HG03139 (cell line): ENCODE results near the gene PPP1R9A.
"Not testable (repeated sequence)": the region's sequence is repeated elsewhere in the genome, so short reads cannot be mapped to it uniquely, and the experiment has no call there.

Source experiments
- ATAC-seq: cut with Tn5 transposase; IDR thresholded peaks from one replicate; pipeline ENCODE4 v1.9.1; 2021; ENCODE audit not compliant: unreplicated experiment

PPP1R9A gene

GRCh38 chr7:94972296-94972695 lies 64.9 kb downstream of the PPP1R9A start:
- ATAC-seq = no peak

- ATAC-seq = no peak
Measured at GRCh38 chr7:94973844-94974243, 66.5 kb downstream of the PPP1R9A start.

DNA sequence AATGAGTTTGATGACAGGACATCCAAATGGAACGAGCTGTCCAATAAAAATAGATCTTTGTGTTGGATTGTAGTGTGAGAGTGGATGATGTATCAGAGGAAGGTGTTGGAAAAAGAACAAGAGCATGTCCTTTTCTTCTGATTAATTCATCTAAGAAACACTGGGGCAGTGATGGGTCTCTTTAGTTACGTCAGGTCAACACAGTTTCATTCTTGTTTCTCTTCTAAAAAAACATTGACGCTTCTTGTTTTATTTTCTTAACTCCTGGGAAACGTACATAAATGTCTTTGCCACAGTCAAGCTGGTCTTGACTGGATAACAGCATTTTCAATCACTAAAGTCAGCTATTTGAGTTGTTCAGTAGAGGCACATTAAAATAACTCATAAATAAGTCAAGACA lies 67.0 kb downstream of the PPP1R9A start:
- ATAC-seq = no peak

GRCh38 chr7:94975336-94975735 lies 67.9 kb downstream of the PPP1R9A start:
- ATAC-seq = no peak

GRCh38 chr7:94980418-94981142 lies 73.2 kb downstream of the PPP1R9A start:
- no peak for ATAC-seq

DNA sequence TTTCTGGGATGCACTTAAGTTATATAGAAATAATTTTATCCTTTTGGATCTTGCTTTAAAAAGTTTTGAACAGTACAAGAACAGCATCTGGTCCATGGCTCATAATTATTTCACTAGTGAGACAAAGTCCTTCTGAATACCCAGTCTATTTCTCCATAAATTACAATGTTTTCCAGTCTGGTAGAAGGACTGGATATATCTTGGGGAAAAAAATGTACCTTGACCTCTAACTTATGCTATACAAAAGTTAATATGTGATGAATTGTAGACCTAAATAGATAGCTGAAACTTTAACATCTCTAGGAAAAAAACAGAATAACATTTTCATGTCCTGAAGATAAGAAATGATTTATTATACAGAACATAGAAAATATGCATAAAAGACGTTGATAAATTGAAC lies 88.5 kb downstream of the PPP1R9A start:
- no peak for ATAC-seq

GRCh38 chr7:94996369-94996768 lies 89.0 kb downstream of the PPP1R9A start:
- no peak for ATAC-seq

DNA sequence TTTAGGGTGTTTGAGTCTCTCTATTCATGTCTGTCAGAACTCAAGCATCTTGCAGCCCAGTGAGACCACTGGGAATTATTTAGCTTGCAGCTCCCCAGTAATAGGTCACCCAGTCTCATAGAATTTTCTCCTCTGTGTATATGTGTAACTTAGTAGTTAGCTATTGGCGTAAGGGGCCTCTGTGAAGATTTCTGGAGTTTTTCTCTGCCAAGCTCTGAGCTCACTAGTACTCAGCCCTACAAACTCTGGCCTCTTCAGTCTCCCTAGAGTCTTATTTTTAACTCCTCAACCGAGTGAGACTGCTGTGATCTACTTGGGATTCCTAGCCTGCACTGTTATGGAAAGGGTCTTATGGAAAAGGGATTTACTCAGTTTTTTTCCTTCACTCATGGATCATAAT lies 90.2 kb downstream of the PPP1R9A start:
- ATAC-seq = no peak

DNA sequence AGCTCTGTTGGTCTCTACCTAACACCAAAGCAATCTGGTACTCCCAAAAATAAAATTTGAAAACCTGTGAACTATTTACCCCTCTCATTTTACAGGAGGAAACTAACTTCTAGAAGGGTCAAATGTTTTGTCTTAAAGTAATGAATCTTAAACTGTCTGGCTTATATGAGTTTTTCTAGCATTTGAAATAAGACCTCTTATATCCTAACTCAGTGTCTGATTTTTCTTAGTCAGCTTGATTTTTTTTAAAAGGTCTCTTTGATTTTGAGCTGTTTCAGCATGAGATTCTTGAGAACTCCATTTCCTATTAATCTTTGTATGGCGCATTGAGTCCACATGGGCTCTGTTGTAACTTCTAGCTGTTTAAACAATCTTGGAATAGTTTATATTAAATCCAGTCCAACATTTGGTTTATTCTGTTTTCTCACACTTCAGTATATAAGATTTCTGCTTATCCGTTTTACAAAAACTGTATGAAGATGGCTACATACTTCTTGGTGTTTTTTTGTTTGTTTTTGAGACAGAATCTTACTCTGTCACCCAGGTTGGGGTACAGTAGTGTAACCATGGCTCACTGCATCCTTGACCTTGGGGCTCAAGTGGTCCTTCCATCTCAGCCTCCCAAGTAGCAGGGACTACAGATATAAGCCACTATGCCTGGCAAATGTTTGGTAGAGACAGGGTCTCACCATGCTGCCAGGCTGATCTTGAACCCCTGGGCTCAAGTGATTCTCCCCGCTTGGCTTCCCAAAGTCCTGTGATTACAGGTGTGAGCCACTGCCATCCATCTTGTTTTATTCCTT lies 91.1 kb downstream of the PPP1R9A start:
- no peak for ATAC-seq

DNA sequence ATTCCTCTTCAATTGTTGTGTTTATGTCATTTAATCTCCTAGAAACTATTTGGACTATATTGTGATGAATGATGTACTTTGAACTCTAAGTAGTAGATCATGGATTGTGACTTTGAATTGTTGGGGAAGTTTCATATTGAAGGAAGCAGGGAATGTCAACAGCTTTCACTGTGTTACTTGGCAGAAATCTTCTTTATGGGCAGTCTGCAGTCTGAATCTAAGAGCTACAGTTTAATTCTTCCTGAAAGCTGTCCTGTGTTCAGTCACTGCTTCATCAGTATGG lies 91.6 kb downstream of the PPP1R9A start:
- ATAC-seq = no peak

DNA sequence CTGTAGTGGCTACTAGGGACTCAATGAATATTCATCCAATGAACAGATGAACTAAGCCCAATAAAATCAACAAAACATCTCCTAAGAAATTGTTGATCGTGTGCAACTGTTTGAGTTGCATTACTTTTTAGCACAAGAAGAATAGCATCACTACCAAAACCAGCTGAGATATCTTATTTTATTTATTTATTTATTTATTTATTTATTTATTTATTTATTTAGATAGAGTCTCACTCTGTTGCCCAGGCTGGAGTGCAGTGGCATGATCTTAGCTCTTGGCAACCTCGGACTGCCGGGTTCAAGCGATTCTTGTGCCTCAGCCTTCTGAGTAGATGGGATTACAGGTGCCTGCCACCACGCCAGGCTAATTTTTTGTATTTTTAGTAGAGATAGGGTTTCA lies 92.2 kb downstream of the PPP1R9A start:
- not testable (repeated sequence) for ATAC-seq

GRCh38 chr7:95001258-95001657 lies 93.9 kb downstream of the PPP1R9A start:
- no peak for ATAC-seq

GRCh38 chr7:95001815-95002561 lies 94.6 kb downstream of the PPP1R9A start:
- no peak for ATAC-seq

DNA sequence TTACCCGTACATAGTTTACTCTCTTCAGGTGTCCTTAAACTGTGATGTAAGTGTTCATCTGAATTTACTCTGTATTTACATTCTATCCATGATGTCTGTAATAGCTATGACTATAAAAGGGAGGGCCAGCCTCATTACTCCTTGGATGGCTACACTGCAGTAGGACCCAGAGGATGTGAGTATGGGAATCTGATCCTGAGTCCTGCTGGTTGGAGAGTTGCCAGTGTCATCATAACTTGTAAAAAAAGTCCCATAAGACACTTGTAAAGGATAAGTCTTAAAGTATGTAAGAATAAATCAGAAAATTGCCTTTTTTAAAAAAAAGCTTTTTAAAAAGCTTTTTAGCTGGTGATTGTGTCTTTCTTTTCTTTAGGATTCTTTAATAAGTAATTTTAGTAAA lies 95.4 kb downstream of the PPP1R9A start:
- ATAC-seq = no peak

- no peak for ATAC-seq
Measured at GRCh38 chr7:95004618-95005247, 97.3 kb downstream of the PPP1R9A start.

- ATAC-seq = no peak
Measured at GRCh38 chr7:95006010-95006409, 98.6 kb downstream of the PPP1R9A start.

- ATAC-seq = not testable (repeated sequence)
Measured at GRCh38 chr7:95008773-95009172, 101.4 kb downstream of the PPP1R9A start.

- no peak for ATAC-seq
Measured at GRCh38 chr7:95011146-95011928, 103.9 kb downstream of the PPP1R9A start.

DNA sequence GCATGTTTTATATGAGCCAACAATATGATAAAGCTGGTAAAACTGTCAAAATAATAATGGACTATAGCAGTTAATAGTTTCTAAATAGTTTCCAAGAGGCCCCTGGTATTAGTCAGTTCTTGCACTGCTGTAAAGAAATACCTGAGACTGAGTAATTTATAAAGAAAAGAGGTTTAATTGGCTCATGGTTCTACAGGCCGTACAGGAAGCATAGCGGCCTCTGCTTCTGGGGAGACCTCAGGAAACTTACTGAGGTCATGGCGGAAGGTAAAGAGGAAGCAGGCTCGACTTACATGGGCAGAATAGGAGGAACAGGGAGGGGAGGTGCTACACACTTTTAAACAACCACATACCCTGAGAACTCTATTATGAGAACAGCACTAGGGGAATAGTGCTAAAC lies 104.6 kb downstream of the PPP1R9A start:
- no peak for ATAC-seq

- ATAC-seq = no peak
Measured at GRCh38 chr7:95018021-95018420, 110.6 kb downstream of the PPP1R9A start.

DNA sequence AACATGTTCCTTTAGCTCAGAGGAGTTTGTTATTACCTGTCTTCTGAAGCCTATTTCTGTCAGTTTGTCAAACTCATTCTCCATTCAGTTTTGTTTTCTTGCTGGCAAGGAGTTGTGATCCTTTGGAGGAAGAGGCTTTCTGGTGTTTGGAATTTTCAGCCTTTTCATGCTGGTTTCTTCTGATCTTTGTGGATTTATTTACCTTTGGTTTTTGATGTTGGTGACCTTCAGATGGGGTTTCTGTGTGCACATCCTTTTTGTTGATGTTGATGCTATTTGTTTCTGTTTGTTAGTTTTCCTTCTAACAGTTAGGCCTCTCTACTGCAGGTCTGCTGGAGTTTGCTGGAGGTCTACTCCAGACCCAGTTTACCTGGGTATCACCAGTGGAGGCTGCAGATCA lies 118.6 kb downstream of the PPP1R9A start:
- ATAC-seq = no peak
